Lower lobe of right lung (tissue), 2 donors: ENCODE results near the gene ZNF76. TPM values are rescaled to one million over a fixed set of nuclear protein-coding genes. Genes with fewer than 3 reads are reported as not detected.

Experiments
- ATAC-seq, 2 donors: fragments of 200-7000 bp; cut with Tn5 transposase; one replicate each; pipeline ENCODE4 v1.9.1; 2020 to 2022; ENCODE audit warnings: mild to moderate bottlenecking in 2 of 2, moderate library complexity in 2 of 2
- DNase-seq: peaks from one replicate; pipeline ENCODE4 v3.0.0-alpha.2; 2020
- H3K27ac ChIP-seq: fragments of 200-600 bp; one replicate; pipeline ENCODE4 v1.8.0; 2022
- H3K27me3 ChIP-seq: fragments of 200-600 bp; one replicate; pipeline ENCODE4 v1.8.0; 2022; ENCODE audit warnings: low read depth
- H3K36me3 ChIP-seq: fragments of 200-600 bp; one replicate; pipeline ENCODE4 v1.8.0; 2022; ENCODE audit warnings: mild to moderate bottlenecking
- H3K4me1 ChIP-seq: fragments of 200-600 bp; one replicate; pipeline ENCODE4 v1.8.0; 2022
- H3K4me3 ChIP-seq: fragments of 200-600 bp; one replicate; pipeline ENCODE4 v1.8.0; 2022; ENCODE audit warnings: mild to moderate bottlenecking
- H3K9me3 ChIP-seq: fragments of 200-600 bp; one replicate; pipeline ENCODE4 v1.8.0; 2022
- intact Hi-C: fragments of 100-400 bp; cut with DNase I; formaldehyde crosslinking; loops from one replicate; pipeline ENCODE4 v1.11.0; 2022
- total RNA-seq: library from RNA; stranded (reverse); fragmentation: NEBNext Ultra II Directional; extraction: Animal tissue kit (Norgen Biotek cat#: 25700); gene quantifications from one replicate; pipeline ENCODE4 v1.2.1, GENCODE V29; 2021
- TF ChIP-seq, protein P1 (sequence below): fragments of 200-600 bp; IDR thresholded peaks from one replicate; pipeline ENCODE4 v1.8.0; 2022; ENCODE audit warnings: antibody characterized with exemption, mild to moderate bottlenecking
- donor health status: DM: no; HTN: yes; CAD: no; lungs with severe emphysema.

The ZNF76 gene
- total RNA-seq, 1 donor from 2014 or later: 39.4 TPM

DNA sequence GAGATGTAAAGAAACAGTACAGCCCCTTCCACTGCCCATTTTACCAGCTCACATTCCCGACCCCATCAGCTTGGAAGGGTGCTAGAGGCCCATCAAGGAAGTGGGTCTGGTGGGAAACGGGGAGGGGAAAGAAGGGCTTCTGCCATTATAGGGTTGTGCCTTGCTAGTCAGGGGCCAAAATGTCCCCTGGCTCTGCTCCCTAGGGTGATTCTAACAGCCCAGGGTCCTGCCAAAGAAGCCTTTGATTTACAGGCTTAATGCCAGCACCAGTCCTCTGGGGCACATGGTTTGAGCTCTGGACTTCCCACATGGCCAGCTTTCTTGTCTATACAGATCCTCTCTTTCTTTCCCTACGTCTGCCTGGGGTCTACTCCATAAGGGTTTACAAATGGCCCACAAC lies 10.6 kb upstream of the ZNF76 start:
- H3K27me3 ChIP-seq: no peaks in the 10 kb centered on the region
- no peaks in the 10 kb centered on the region for H3K4me1 ChIP-seq
- peaks cover 23% of the 10 kb centered on the region for H3K36me3 ChIP-seq
- ATAC-seq (no peak), DNase-seq (no peak)
- no peak overlapping the region for H3K4me3 ChIP-seq
- TF ChIP-seq, protein P1, sequence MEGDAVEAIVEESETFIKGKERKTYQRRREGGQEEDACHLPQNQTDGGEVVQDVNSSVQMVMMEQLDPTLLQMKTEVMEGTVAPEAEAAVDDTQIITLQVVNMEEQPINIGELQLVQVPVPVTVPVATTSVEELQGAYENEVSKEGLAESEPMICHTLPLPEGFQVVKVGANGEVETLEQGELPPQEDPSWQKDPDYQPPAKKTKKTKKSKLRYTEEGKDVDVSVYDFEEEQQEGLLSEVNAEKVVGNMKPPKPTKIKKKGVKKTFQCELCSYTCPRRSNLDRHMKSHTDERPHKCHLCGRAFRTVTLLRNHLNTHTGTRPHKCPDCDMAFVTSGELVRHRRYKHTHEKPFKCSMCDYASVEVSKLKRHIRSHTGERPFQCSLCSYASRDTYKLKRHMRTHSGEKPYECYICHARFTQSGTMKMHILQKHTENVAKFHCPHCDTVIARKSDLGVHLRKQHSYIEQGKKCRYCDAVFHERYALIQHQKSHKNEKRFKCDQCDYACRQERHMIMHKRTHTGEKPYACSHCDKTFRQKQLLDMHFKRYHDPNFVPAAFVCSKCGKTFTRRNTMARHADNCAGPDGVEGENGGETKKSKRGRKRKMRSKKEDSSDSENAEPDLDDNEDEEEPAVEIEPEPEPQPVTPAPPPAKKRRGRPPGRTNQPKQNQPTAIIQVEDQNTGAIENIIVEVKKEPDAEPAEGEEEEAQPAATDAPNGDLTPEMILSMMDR: no peak
- intact Hi-C loops: no loop called here
- H3K9me3 ChIP-seq: no peaks in the 10 kb centered on the region
- no peak overlapping the region for H3K27ac ChIP-seq

DNA sequence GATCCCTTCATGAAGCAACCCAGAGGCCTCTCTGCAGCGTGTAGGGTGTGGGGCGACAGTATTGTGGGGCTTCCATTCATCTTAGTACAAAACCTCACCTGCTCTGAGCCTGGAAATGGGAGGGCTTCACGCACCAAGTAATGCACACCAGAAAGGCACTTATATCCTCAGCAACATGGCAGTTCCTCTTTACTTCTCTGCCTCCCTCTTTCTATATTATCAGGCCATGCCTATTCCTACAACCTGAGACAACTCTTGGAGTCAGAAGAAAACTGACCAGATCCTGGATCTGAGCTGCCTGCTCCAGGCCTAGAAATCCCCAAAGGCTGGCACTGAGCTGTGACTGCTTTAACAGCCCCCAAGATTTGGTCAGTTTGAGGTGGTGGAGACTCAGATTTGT lies 7.6 kb upstream of the ZNF76 start:
- ATAC-seq (no peak), DNase-seq (no peak)
- Histone ChIP-seq H3K4me1 (no peaks in the 10 kb centered on the region), H3K4me3 (no peak overlapping the region), H3K27ac (no peak overlapping the region), H3K9me3 (no peaks in the 10 kb centered on the region), H3K27me3 (no peaks in the 10 kb centered on the region), H3K36me3 (no peaks in the 10 kb centered on the region)
- intact Hi-C loops: no loop called here
- TF ChIP-seq, protein P1: no peak

DNA sequence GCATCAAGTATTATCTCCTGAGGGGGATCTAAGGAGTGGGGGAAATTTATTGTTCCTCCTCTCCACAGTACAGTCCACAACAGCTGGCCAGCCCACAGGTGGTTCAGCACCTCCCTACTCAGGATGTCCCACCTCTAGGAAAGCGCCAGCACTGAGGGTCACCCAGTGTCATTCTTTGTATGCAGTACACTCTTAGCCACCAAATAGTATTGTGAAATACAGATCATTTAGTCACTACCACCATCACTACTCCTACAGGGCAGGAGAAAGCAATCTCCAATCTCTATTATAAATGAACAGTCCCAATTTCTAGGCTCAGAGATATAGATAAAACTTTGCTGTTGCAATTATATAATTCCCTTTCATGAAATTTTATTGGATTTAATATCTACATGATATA lies 6.3 kb upstream of the ZNF76 start:
- intact Hi-C loops: no loop called here
- Histone ChIP-seq H3K27ac (no peak overlapping the region), H3K4me1 (peaks cover 6% of the 10 kb centered on the region), H3K36me3 (no peaks in the 10 kb centered on the region), H3K27me3 (no peaks in the 10 kb centered on the region), H3K4me3 (no peak overlapping the region), H3K9me3 (no peaks in the 10 kb centered on the region)
- no peak for DNase-seq
- TF ChIP-seq, protein P1: no peak
- no peak for ATAC-seq

DNA sequence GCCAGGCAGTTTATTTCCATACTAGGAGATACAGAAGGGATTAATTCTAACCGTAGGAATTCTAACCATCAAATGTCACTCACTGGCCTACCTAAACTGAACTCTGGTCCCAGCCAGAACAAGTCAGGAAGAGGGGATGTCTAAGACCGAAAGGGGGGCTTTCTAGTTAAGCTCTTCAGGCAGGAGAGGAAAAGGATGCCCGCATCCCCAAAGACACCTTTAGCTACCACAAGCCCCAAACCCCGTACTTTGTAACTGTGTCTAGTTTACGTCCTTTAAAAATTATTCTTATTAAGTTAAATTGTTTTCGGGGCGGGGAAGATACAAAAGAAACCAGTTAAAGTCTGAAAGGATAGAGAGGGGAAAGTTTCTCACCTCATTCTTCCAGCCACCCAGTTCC lies 1.2 kb upstream of the ZNF76 start:
- Histone ChIP-seq H3K4me3 (peak overlapping the region; percentile 77), H3K27ac (peak overlapping the region; percentile 98), H3K4me1 (peaks cover 28% of the 10 kb centered on the region), H3K36me3 (no peaks in the 10 kb centered on the region), H3K27me3 (no peaks in the 10 kb centered on the region), H3K9me3 (no peaks in the 10 kb centered on the region)
- intact Hi-C loops: no loop called here
- ATAC-seq (no peak), DNase-seq (no peak)
- TF ChIP-seq, protein P1: no peak

DNA sequence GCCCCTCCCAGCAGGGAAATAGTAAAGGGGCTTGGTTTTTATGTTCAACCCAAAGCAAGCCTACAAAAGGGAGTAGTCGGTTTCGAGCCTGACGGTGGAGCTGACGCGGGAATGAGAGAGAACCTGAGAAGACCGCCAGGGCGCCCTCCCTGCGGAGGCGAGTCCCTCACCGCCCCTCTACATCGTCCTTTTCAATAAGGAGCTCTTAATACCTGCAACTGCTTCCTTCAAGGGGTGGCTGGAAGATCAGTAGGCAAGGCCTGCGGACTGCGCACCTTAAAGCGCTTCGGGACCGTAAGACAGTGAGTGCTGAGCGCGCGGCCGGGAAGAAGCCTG lies 709 bp upstream of the ZNF76 start:
- DNase-seq (peak; percentile 53), ATAC-seq (peak in 1 of 2 donors; percentile 21)
- H3K36me3 ChIP-seq: no peaks in the 10 kb centered on the region
- peak overlapping the region; percentile 77 for H3K4me3 ChIP-seq
- no peaks in the 10 kb centered on the region for H3K9me3 ChIP-seq
- H3K4me1 ChIP-seq: peaks cover 30% of the 10 kb centered on the region
- no peaks in the 10 kb centered on the region for H3K27me3 ChIP-seq
- TF ChIP-seq, protein P1: no peak
- H3K27ac ChIP-seq: peak overlapping the region; percentile 98
- intact Hi-C loops: no loop called here
